Measurements from ENCODE around the gene HIVEP3.

- TF ChIP-seq CTCF (IDR thresholded peaks at IDR 0.05) (no peak), POLR2AphosphoS5 (IDR thresholded peaks at IDR 0.05; ENCODE audit: insufficient read depth in 1 of 2, low read depth in 1 of 2) (no peak)
Observed at GRCh38 chr1:41848216-41848952, 70.3 kb downstream of the HIVEP3 start.
